SK-N-SH treated with all-trans-retinoic acid at 6 μM for 48 hours (cell line): ENCODE measurements around the gene COX4I2.

Source experiments
- BACH2 ChIP-seq: fragments of 250-450 bp; sonication (Bioruptor Pico); IDR thresholded peaks from 2 replicates; pipeline ENCODE4 v1.9.0; 2021; ENCODE audit warnings: mild to moderate bottlenecking, borderline replicate concordance
- OSR1 ChIP-seq: fragments of 250-450 bp; sonication (Bioruptor Pico); IDR thresholded peaks from 2 replicates; pipeline ENCODE4 v1.8.0; 2022; ENCODE audit warnings: moderate library complexity, mild to moderate bottlenecking, inconsistent platforms
- PPARA ChIP-seq: fragments of 250-450 bp; sonication (Bioruptor Pico); IDR thresholded peaks from 2 replicates; pipeline ENCODE4 v1.5.0; 2020; ENCODE audit warnings: mild to moderate bottlenecking, borderline replicate concordance
- ZFP3 ChIP-seq: fragments of 250-450 bp; sonication (Bioruptor Pico); IDR thresholded peaks from 2 replicates; pipeline ENCODE4 v1.5.0; 2020; ENCODE audit warnings: mild to moderate bottlenecking, moderate library complexity
- ZFP30 ChIP-seq: fragments of 450-650 bp; formaldehyde crosslinking; IDR thresholded peaks from 2 replicates; pipeline ENCODE4 v1.5.0; 2022; ENCODE audit warnings: mild to moderate bottlenecking, moderate library complexity
- TF ChIP-seq, protein P1 (sequence below): fragments of 250-450 bp; sonication (Bioruptor Pico); IDR thresholded peaks from 2 replicates; pipeline ENCODE4 v1.8.0; 2020; ENCODE audit warnings: mild to moderate bottlenecking, moderate library complexity, borderline replicate concordance
- TF ChIP-seq, protein P2 (sequence below): fragments of 250-450 bp; sonication (Bioruptor Pico); IDR thresholded peaks from 2 replicates; pipeline ENCODE4 v1.5.0; 2020; ENCODE audit warnings: mild to moderate bottlenecking, moderate library complexity
- TF ChIP-seq, protein P3 (sequence below): fragments of 250-450 bp; sonication (Bioruptor Pico); IDR thresholded peaks from 2 replicates; pipeline ENCODE4 v1.5.1; 2020; ENCODE audit warnings: low read depth, mild to moderate bottlenecking, moderate library complexity
- TF ChIP-seq, protein P4 (sequence below): fragments of 250-450 bp; sonication (Bioruptor Pico); IDR thresholded peaks from 2 replicates; pipeline ENCODE4 v1.8.0; 2021; ENCODE audit warnings: low read depth, mild to moderate bottlenecking, moderate library complexity, borderline replicate concordance

DNA sequence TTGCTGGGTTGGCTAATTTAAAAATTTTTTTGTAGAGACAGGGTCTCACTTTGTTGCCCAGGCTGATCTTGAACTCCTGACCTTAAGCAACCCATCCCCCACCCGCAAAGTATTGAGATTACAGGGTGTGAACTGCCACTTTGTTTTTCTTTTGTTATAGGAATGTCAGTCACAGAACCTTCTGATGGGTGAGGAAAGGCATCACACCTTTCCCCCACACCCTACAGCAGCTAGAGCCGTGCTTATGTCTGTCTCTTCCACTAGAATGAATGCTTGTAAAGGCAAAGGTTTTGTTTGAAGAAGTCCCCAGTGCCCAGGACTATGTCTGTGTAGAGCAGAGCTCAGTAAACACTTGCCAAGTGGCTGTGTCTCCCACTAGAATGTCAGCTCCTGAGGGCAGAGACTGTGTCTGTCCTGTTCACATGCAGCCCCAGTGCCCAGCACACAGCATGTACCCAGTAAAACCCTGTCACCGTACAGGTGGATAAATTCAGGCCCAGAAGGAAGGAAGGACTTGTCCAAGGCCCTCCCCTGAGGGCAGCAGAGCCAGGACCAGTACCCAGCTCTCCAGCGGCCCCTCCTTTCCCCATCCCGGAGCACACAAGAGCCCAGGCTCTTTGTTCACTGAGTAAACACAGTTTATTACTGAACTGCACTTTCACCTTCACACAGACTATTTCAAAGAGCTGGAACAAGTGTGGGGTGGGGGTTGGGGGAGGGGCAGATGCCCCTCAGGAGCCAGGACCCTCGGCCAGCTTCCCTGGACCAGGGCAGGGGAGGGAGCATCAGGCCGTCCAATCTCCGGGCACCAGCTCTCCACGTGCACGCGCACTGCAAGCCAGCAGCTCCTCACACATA, 26.4 kb downstream of the COX4I2 start:
- TF ChIP-seq, protein P1, sequence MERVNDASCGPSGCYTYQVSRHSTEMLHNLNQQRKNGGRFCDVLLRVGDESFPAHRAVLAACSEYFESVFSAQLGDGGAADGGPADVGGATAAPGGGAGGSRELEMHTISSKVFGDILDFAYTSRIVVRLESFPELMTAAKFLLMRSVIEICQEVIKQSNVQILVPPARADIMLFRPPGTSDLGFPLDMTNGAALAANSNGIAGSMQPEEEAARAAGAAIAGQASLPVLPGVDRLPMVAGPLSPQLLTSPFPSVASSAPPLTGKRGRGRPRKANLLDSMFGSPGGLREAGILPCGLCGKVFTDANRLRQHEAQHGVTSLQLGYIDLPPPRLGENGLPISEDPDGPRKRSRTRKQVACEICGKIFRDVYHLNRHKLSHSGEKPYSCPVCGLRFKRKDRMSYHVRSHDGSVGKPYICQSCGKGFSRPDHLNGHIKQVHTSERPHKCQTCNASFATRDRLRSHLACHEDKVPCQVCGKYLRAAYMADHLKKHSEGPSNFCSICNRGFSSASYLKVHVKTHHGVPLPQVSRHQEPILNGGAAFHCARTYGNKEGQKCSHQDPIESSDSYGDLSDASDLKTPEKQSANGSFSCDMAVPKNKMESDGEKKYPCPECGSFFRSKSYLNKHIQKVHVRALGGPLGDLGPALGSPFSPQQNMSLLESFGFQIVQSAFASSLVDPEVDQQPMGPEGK: no peak
- TF ChIP-seq, protein P2, sequence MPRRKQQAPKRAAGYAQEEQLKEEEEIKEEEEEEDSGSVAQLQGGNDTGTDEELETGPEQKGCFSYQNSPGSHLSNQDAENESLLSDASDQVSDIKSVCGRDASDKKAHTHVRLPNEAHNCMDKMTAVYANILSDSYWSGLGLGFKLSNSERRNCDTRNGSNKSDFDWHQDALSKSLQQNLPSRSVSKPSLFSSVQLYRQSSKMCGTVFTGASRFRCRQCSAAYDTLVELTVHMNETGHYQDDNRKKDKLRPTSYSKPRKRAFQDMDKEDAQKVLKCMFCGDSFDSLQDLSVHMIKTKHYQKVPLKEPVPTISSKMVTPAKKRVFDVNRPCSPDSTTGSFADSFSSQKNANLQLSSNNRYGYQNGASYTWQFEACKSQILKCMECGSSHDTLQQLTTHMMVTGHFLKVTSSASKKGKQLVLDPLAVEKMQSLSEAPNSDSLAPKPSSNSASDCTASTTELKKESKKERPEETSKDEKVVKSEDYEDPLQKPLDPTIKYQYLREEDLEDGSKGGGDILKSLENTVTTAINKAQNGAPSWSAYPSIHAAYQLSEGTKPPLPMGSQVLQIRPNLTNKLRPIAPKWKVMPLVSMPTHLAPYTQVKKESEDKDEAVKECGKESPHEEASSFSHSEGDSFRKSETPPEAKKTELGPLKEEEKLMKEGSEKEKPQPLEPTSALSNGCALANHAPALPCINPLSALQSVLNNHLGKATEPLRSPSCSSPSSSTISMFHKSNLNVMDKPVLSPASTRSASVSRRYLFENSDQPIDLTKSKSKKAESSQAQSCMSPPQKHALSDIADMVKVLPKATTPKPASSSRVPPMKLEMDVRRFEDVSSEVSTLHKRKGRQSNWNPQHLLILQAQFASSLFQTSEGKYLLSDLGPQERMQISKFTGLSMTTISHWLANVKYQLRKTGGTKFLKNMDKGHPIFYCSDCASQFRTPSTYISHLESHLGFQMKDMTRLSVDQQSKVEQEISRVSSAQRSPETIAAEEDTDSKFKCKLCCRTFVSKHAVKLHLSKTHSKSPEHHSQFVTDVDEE (CRISPR knock-in tag): no peak
- no peak for TF ChIP-seq OSR1 (CRISPR knock-in tag)
- TF ChIP-seq ZFP3 (CRISPR knock-in tag): no peak
- TF ChIP-seq, protein P3, sequence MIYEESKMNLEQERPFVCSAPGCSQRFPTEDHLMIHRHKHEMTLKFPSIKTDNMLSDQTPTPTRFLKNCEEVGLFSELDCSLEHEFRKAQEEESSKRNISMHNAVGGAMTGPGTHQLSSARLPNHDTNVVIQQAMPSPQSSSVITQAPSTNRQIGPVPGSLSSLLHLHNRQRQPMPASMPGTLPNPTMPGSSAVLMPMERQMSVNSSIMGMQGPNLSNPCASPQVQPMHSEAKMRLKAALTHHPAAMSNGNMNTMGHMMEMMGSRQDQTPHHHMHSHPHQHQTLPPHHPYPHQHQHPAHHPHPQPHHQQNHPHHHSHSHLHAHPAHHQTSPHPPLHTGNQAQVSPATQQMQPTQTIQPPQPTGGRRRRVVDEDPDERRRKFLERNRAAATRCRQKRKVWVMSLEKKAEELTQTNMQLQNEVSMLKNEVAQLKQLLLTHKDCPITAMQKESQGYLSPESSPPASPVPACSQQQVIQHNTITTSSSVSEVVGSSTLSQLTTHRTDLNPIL (CRISPR knock-in tag): no peak
- no peak for TF ChIP-seq PPARA
- TF ChIP-seq BACH2 (CRISPR knock-in tag): no peak
- TF ChIP-seq, protein P4, sequence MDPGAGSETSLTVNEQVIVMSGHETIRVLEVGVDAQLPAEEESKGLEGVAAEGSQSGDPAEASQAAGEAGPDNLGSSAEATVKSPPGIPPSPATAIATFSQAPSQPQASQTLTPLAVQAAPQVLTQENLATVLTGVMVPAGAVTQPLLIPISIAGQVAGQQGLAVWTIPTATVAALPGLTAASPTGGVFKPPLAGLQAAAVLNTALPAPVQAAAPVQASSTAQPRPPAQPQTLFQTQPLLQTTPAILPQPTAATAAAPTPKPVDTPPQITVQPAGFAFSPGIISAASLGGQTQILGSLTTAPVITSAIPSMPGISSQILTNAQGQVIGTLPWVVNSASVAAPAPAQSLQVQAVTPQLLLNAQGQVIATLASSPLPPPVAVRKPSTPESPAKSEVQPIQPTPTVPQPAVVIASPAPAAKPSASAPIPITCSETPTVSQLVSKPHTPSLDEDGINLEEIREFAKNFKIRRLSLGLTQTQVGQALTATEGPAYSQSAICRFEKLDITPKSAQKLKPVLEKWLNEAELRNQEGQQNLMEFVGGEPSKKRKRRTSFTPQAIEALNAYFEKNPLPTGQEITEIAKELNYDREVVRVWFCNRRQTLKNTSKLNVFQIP: no peak
- TF ChIP-seq ZFP30: no peak
